SK-N-SH treated with all-trans-retinoic acid at 6 μM for 48 hours (cell line): ENCODE data around the gene NDUFS8.

ENCODE experiments used
- ATAC-seq: fragments of 200-7000 bp; cut with Tn5 transposase; 3 replicates; pipeline ENCODE4 v1.9.1; 2020; ENCODE audit warnings: mild to moderate bottlenecking, moderate library complexity
- ARNTL ChIP-seq: fragments of 450-650 bp; formaldehyde crosslinking; IDR thresholded peaks from 2 replicates; pipeline ENCODE4 v1.5.0; 2020; ENCODE audit warnings: low read depth, mild to moderate bottlenecking, moderate library complexity, borderline replicate concordance
- CREB5 ChIP-seq: fragments of 250-450 bp; sonication (Bioruptor Pico); IDR thresholded peaks from 2 replicates; pipeline ENCODE4 v1.5.1; 2020; ENCODE audit warnings: low read depth, mild to moderate bottlenecking, moderate library complexity
- CSDC2 ChIP-seq: fragments of 250-450 bp; sonication (Bioruptor Pico); IDR thresholded peaks from 2 replicates; pipeline ENCODE4 v1.5.0; 2020; ENCODE audit warnings: mild to moderate bottlenecking, moderate library complexity
- ESRRG ChIP-seq: fragments of 250-450 bp; sonication (Bioruptor Pico); IDR thresholded peaks from 2 replicates; pipeline ENCODE4 v1.6.1; 2021; ENCODE audit warnings: mild to moderate bottlenecking
- GLIS3 ChIP-seq: fragments of 250-450 bp; sonication (Bioruptor Pico); IDR thresholded peaks from 2 replicates; pipeline ENCODE4 v1.5.0; 2020; ENCODE audit warnings: mild to moderate bottlenecking, moderate library complexity
- ISL1 ChIP-seq: fragments of 250-450 bp; sonication (Bioruptor Pico); IDR thresholded peaks from 2 replicates; pipeline ENCODE4 v2.1.2; 2022; ENCODE audit warnings: mild to moderate bottlenecking, moderate library complexity
- OSR1 ChIP-seq: fragments of 250-450 bp; sonication (Bioruptor Pico); IDR thresholded peaks from 2 replicates; pipeline ENCODE4 v1.8.0; 2022; ENCODE audit warnings: moderate library complexity, mild to moderate bottlenecking, inconsistent platforms
- PATZ1 ChIP-seq: fragments of 250-450 bp; sonication (Bioruptor Pico); IDR thresholded peaks from 2 replicates; pipeline ENCODE4 v1.8.0; 2020; ENCODE audit warnings: mild to moderate bottlenecking, moderate library complexity, borderline replicate concordance
- POU6F1 ChIP-seq: fragments of 250-450 bp; sonication (Bioruptor Pico); IDR thresholded peaks from 2 replicates; pipeline ENCODE4 v1.8.0; 2021; ENCODE audit warnings: low read depth, mild to moderate bottlenecking, moderate library complexity, borderline replicate concordance
- PPARA ChIP-seq: fragments of 250-450 bp; sonication (Bioruptor Pico); IDR thresholded peaks from 2 replicates; pipeline ENCODE4 v1.5.0; 2020; ENCODE audit warnings: mild to moderate bottlenecking, borderline replicate concordance
- RARB ChIP-seq: fragments of 250-450 bp; sonication (Bioruptor Pico); IDR thresholded peaks from 2 replicates; pipeline ENCODE4 v1.8.0; 2021; ENCODE audit warnings: mild to moderate bottlenecking, moderate library complexity
- SNAI2 ChIP-seq: fragments of 250-450 bp; sonication (Bioruptor Pico); IDR thresholded peaks from 2 replicates; pipeline ENCODE4 v1.5.0; 2020; ENCODE audit warnings: mild to moderate bottlenecking, moderate library complexity
- TSHZ2 ChIP-seq: fragments of 250-450 bp; sonication (Bioruptor Pico); IDR thresholded peaks from 2 replicates; pipeline ENCODE4 v1.5.0; 2020; ENCODE audit warnings: mild to moderate bottlenecking, moderate library complexity
- ZC3H10 ChIP-seq: fragments of 250-450 bp; sonication (Bioruptor Pico); IDR thresholded peaks from 2 replicates; pipeline ENCODE4 v1.5.1; 2021; ENCODE audit warnings: mild to moderate bottlenecking, moderate library complexity
- ZFP3 ChIP-seq: fragments of 250-450 bp; sonication (Bioruptor Pico); IDR thresholded peaks from 2 replicates; pipeline ENCODE4 v1.5.0; 2020; ENCODE audit warnings: mild to moderate bottlenecking, moderate library complexity
- ZNF565 ChIP-seq: fragments of 450-650 bp; formaldehyde crosslinking; conservative IDR thresholded peaks from 2 replicates; pipeline ENCODE4 v1.5.0; 2020; ENCODE audit warnings: low read depth, mild to moderate bottlenecking, moderate library complexity
- ZNF70 ChIP-seq: fragments of 450-650 bp; formaldehyde crosslinking; IDR thresholded peaks from 2 replicates; pipeline ENCODE4 v1.5.0; 2020; ENCODE audit warnings: mild to moderate bottlenecking, moderate library complexity
- ZNF8 ChIP-seq: fragments of 450-650 bp; formaldehyde crosslinking; IDR thresholded peaks from 2 replicates; pipeline ENCODE4 v1.5.0; 2020; ENCODE audit warnings: mild to moderate bottlenecking, moderate library complexity

Gene NDUFS8

GRCh38 chr11:68044145-68044813, 13.8 kb downstream of the NDUFS8 start:
- no peak for ATAC-seq
- TF ChIP-seq POU6F1 (no peak), ZNF565 (CRISPR knock-in tag) (no peak), OSR1 (CRISPR knock-in tag) (no peak), GLIS3 (CRISPR knock-in tag) (no peak), ARNTL (CRISPR knock-in tag) (no peak), CSDC2 (CRISPR knock-in tag) (no peak), ZNF8 (CRISPR knock-in tag) (no peak), PPARA (CRISPR knock-in tag) (no peak), ESRRG (CRISPR knock-in tag) (no peak), TSHZ2 (CRISPR knock-in tag) (no peak), ZFP3 (CRISPR knock-in tag) (no peak), ZC3H10 (CRISPR knock-in tag) (no peak), ISL1 (CRISPR knock-in tag) (no peak), SNAI2 (CRISPR knock-in tag) (no peak), PATZ1 (CRISPR knock-in tag) (no peak), RARB (CRISPR knock-in tag) (no peak), CREB5 (CRISPR knock-in tag) (no peak), ZNF70 (CRISPR knock-in tag) (no peak)

GRCh38 chr11:68044898-68045351, 14.4 kb downstream of the NDUFS8 start:
- TF ChIP-seq ZFP3 (CRISPR knock-in tag), result no peak
- ATAC-seq, result no peak

GRCh38 chr11:68047437-68048290, 17.2 kb downstream of the NDUFS8 start:
- TF ChIP-seq CSDC2 (CRISPR knock-in tag) (no peak), GLIS3 (CRISPR knock-in tag) (no peak), ZFP3 (CRISPR knock-in tag) (no peak), ISL1 (CRISPR knock-in tag) (no peak), CREB5 (CRISPR knock-in tag) (no peak), PPARA (CRISPR knock-in tag) (no peak), ESRRG (CRISPR knock-in tag) (no peak), OSR1 (CRISPR knock-in tag) (no peak)
- no peak for ATAC-seq
